ENCODE data around the gene CDH18.
"Not testable (repeated sequence)": the region's sequence is repeated elsewhere in the genome, so short reads cannot be mapped to it uniquely, and the experiment has no call there.

The CDH18 gene

DNA sequence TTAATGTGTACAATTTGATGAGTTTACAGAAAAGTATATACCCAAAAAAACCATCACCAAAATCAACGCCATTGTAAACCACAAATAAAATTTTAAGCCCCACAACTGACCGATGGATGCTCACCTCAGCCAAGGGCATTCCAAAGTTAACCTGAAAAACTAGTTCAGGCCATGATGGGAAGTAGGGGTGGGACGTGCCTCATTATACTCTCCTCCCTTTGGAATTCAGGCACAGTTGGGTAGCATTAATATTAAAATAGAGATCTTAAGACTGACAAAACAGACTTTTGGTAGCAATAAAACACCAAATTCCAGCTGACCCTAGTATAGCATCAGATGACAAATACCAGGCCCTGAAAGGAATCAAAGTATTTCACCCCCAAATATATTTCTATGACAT, 129.0 kb downstream of the CDH18 start:
- no peak for DNase-seq (ENCODE audit: low read depth)

DNA sequence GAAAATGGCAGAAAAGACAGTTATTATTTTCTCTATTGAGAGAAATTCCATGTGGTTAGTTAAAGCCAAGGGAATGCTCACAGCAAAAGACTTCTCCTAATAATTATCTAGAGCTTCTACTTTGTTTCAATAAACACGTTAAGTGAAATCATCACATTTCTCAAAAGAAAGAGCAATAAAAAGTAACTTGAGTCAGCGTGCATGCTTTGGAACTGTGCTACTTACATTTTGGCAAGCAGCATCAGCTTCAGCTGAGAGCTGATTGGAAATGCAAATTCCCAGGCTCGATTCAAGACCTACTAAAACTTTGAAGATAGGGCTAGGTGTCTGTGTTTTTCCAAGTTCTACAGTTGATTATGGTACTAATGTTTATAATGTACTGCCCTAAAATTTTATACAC, 132.1 kb downstream of the CDH18 start:
- DNase-seq (ENCODE audit: low read depth) = no peak

DNA sequence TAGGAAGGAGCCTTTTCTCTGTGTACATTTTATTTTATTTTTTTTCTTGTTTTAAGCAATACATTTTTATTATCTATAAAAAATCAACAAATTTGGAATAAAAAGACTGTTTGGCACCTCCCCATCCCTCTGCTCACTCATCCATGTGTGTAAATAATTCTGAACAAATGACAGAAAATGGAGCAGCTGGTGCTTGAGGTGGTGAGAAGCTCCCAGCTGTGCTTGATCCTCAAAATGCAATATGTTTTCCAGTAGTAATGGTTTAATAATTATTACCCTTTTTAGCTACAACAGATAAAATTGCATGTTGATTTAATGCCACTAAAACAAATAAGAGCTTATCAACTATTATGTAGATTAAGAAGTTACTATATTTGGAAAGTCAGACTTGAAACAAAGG, 132.5 kb downstream of the CDH18 start:
- DNase-seq (ENCODE audit: low read depth) = no peak

DNA sequence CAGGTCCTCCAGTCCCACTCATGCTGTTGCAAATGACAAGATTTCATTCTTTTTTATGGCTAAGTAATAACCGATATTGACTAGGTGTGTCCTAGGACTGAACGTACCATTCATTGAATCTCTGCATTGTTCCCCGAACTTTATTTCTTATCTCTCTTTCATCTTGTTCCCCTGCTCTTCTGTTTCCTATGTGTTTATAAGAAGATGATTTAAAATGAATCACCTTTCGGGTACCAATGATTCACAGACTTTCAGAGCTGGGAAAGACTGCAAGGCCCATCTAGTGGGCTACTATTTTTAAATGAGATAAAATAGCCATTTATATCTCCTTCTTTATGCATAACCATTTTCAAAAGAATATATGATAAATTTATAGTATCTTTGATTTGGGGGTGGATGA, 133.0 kb downstream of the CDH18 start:
- no peak for DNase-seq (ENCODE audit: low read depth)

DNA sequence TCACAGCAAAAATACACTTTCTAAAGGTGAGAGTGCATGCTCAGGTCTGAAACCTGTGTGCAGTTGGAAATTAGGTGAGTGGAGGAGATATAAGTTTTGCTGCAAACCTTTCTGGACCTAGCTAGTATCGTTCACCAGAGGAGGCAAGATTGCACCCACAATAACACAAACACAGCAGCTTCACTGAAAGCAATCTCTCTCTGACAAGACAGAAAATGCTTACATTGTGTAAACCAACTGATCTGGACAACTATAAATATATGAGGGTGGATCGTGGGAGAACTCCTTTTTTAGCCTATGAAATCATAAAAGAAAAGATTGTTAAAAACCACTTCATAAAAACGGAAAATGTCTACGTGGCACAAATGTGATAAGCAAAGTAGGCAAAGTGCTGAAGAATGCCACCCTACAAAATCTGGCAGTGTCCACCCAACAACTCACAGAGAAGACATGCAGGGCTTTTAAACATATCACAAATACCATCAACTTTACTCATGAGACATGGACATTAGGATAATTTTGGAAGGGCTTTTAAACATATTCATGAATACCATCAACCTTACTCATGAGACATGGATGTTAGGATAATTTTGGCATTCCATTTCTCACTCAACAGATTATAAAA, 134.3 kb downstream of the CDH18 start:
- no peak for DNase-seq (ENCODE audit: low read depth)

DNA sequence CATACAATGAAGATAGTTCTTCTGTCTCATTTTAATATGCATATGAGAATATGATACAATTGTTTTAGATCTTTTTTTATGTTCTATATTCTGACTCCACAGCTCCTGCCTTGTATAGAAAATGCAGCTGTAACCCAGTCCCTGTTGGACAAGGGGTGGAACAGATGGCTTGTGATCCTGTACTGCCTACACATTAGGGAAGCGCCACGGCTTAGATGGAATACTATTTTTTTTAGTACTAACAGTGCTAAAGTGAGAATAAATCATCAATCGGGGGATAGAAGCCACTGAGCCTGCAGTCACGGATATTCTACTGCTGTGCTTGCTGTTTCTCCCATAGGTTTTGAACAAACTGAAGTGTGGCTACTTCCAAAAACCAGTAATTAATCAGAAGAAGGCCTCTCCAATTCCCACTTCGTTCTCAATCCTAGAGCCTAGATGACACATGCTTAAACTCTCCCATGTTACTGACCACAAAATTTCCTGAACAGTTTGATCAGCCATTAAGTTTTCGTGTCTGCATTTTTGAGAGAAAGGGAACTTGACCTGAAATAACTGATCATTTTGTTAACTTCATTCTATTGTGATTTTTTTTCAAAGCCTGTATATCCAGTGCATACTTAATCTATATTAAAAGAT, 150.3 kb downstream of the CDH18 start:
- DNase-seq (ENCODE audit: low read depth) = no peak

DNA sequence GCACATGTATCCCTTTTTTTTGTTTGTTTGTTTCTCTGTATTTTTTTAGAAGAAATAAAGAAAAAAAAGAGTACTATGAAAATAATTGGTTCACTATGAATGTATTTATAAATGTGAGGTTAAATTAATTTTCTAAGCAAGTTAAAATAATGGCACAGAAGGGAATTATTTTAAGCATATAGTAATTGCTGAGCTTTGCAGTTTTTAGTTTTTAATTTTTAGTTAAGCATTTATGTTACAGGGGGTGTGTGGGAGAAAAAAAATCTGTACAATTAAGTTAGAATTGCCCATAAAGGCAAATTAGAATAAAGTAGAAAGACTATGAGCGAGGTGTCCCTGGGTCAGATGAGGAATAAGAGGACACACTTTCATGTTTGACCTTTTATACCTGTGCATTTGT, 152.6 kb downstream of the CDH18 start:
- no peak for DNase-seq (ENCODE audit: low read depth)

DNA sequence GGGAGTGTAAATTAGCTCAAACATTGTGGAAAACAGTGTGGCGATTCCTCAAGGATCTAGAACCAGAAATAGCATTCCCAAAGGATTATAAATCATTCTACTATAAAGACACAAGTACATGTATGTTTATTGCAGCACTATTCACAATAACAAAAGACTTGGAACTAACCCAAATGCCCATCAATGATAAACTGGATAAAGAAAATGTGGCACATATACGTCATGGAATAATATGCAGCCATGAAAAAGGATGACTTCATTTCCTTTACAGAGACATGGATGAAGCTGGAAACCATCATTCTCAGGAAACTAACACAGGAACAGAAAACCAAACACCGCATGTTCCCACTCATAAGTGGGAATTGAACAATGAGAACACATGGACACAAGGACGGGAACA, 175.3 kb downstream of the CDH18 start:
- not testable (repeated sequence) for DNase-seq (ENCODE audit: low read depth)

DNA sequence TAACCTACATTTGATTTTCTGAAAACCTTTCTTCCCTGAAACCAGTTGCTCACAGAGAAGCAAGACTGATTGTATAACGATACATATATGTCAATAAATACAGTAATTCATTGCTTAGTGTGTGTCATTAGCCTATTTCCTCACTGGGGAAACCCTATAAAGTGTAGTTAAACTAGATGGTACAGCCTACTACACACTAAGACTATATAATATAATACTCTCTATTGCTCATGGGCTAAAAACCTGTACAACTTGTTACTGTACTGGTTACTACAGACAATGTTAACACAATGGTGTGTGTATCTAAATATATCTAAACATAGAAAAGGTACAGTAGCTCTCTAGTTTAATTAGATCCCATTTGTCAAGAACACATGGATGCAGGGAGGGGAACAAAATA, 181.2 kb downstream of the CDH18 start:
- DNase-seq (ENCODE audit: low read depth) = no peak

DNA sequence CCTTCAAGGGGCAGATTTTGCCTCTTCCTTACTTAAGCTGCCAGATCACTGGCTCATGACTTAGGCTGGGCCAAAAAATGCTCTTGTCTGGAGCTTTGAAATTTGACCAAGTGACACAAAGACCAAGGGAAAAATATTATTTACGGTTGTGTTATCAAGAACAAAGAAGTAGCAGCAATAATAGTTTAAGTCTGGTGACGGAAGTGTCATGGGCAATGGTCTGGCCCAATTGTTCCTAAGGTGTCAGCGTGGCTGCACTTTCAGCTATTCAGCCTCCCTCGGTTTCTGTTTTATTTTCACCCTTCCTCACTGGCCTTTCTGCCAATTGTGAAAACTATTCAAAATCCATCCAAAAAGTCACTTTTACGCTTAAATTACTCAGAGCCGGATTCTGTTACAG, 185.3 kb downstream of the CDH18 start:
- no peak for DNase-seq (ENCODE audit: low read depth)

DNA sequence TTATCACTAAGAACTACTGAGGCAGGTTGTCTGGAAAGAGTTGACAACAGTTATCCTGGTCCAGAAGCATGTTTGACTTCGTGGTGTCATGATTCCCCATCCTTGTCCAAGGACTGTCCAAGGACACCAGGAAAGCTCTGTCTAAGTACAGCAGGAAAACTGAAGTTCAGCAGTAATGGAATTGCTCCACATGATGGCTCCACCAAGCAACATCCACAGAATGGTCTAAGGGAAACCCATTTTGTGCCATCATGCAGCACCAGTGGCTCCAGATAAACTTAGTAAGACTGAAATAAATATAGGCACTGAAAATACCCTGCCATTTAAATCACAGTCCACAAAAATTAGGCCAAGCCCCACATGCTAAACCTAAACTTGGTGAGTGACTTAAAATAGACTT, 192.8 kb downstream of the CDH18 start:
- no peak for DNase-seq (ENCODE audit: low read depth)

DNA sequence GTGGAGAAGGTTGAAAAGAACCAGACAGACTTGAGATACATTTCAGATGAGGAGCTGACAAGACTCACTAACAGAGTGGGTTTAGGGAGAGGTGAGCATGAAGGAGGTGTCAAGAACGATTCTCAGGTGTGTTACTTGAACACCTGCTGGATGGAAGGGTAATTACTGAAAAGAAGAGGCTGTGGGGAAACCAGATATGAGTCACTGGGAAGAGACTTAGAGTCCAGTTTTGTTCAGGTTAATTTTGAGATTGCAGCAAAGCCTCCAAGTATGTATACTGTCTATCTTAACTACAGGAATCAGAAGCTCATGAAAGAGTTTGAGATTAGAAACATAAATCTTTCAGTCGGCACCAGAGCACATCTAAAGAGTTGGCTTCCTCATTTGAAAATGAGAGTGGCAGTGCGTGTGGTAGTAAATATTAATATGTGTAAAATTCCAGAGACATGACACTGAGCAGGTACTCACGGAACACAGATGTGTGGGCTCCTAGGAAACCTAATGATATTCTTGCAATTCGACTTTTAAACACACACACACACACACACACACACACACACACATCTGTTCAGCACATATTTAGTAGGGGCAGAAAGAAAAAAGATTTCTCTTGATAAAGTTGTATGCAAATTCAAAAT, 197.1 kb downstream of the CDH18 start:
- DNase-seq (ENCODE audit: low read depth) = no peak

DNA sequence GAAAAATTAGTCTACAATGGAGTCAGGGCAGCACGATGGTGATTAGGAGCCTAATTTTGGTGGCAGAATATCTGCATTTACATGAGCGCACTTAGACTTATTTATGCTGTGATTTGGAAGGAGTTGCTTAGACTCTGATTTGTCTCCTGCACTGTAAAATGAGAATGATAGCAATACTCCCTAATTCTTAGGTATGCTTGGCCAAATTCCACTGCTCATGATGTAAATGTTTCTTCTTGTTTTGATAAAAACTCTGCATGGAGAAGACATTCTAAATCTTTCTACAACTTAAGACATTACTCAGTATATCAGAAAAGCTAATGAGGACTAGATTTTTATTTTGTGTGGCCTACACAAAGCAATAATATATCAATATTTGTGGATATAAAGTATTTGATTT, 205.4 kb downstream of the CDH18 start:
- no peak for DNase-seq (ENCODE audit: low read depth)

DNA sequence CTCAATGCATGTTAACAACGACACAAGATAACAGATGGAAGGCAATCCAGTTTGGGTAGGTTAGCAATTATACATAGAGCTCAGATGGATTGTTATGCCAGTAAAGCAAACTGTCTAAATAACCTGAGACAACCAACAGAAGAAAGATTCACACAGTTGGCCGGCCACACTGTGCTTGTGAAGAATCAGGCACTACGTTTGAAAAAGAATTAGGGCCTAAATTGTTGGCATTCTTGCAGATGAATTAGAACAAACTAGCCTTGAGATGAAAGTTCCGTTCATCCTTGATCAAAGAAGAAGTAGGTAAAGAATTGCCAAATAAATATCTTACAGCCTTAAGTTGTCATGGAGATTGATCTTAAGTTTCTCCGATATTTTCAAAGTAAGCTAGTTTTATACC, 210.6 kb downstream of the CDH18 start:
- DNase-seq (ENCODE audit: low read depth) = no peak

DNA sequence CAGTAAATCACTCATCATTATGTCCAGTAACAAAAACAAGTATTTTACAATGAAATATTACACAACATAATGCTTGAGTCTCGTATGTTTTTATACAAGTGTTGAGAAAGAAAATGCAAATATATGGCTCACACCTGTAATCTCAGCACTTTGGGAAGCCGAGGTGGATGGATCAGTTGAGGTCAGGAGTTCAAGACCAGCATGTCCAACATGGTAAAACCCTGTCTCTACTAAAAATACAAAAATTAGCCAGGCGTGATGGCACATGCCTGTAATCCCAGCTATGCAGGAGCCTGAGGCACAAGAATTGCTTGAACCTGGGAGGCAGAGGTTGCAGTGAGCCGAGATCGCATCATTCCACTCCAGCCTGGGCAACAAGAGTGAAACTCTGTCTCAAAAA, 211.1 kb downstream of the CDH18 start:
- not testable (repeated sequence) for DNase-seq (ENCODE audit: low read depth)

DNA sequence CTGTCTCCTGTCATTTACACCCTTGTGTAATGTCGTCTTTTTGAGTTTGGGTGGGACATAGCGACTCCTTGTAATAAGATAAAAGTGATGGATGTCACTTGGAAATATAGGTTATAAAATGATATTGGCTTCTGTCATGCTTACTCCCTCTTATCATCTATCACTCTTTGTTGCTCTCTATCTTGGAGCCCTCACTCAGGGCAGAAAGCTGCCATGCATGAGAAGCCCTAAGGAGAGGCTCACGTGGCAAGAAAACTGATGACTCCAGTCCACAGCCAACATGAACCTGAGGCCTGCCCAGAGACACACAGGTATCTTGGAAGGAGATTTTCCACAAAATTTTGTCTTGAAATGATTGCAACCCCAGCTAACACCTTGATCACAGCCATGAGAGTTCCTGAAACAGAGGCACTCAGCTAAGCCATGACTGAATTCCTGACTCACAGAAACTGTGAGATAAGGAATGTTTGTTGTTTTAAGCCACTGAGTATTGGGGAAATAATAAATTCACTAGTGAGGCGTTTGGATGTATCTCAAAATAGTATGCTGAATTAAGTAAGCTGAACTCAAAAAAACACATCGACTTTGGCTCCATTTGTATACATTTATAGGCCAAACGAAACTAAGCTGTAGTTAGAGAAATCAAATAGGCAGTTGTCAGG, 216.7 kb downstream of the CDH18 start:
- no peak for DNase-seq (ENCODE audit: low read depth)

DNA sequence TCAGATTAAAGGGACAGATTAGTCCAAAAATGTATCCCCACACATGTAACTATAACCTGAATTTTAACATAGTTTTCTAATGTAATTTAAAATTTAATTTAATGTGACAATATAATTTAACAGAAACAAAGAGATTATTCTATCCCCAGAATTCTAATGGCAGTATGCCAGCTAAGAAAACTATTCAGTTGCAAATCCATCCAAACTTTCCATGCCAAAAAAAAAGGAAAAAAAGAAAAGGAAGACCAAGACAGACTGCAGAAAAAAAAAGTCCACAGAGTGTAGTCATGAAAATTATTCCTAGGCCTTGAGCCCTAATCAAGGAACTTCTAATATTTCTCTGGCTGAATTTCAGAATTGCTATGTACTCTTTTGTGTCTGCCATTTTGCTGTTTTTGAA, 217.6 kb downstream of the CDH18 start:
- no peak for DNase-seq (ENCODE audit: low read depth)

DNA sequence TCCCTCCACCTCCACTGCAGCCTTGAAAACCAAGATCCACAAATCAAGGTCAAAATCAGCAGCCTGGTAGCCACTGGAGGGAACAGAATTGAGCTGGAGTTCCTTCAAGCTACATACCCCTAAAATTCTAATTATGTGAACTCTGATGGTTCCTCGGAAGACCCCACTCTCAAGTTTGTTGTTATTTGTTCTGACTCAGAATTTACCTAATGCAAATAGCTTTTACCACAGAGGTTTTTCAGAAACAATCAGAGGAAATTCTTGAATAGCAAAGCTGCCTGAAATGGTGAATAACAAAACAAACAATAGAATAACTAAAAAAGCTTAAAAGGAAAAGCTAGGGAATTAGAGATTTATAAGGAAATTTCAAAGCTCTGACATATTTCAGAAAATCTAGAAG, 220.0 kb downstream of the CDH18 start:
- no peak for DNase-seq (ENCODE audit: low read depth)

DNA sequence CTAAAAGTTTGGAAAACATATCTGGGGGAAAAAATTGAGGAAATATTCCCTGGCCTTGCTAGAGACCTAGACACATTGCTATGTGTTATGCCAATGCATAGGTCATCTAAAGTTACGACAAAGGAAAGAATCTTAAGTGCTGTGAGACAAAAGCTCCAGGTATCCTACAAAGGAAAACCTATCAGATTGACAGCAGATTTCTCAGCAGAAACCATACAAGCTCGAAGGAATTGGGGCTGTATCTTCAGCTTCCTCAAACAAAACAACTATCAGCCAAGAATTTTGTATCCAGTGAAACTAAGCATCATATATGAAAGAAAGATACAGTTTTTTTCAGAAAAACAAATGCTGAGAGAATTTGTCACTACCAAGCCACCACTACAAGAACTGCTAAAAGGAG, 234.4 kb downstream of the CDH18 start:
- no peak for DNase-seq (ENCODE audit: low read depth)

DNA sequence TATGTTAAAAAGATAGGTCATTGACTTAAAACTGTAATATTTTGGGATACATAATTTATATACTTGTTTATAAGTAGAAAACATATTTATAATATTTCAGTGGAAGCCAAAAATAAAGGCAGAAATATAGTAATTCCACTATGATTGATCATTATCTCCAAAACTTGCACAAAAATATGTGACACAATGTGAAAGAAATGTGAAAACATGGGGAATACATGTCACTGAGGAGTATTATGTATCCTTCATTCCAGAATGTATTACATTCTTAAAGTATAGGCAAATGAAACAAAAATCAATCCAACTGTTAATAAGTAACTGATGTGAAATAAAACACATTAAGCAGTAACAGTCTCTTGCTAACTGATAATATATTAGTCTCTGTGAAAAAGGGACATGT, 236.7 kb downstream of the CDH18 start:
- no peak for DNase-seq (ENCODE audit: low read depth)

DNA sequence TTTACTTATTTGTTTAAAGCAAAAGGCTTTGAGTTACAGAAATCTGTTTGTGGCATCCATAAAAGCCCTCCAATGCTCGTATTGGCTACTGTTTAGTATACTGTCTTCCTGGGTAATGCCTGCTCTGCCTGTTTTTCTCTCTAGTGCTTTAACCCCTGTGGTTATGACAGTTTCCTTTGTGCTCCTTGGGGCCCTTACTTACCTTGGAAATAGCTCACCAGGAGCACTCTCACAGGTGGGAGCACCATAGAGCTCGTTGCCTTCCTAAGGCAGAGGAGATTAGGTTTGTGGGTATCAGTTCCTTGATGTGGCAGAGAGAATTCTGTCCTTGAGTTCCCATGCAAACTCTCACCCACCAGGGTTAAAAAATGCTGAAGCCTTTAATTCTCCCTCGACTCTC, 242.8 kb downstream of the CDH18 start:
- no peak for DNase-seq (ENCODE audit: low read depth)

DNA sequence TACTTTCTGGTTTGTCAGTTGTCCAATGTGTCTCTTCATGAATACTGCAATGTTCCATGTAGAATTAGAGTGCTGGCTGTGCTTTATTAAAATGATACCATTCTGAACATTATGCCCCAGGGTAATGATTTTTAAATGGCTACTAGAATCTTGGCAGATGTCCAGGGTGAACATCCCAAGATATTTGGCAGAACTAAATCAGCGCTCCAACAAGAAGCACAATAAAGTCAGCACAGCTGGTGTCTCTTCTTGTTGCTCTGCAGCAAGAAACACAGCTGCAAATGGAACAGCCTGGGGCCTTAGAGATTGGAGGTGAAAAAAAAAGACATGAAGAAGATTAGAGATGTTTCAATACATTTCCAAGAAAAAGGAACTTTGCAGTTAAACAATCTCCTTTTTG, 248.3 kb downstream of the CDH18 start:
- DNase-seq (ENCODE audit: low read depth) = no peak

DNA sequence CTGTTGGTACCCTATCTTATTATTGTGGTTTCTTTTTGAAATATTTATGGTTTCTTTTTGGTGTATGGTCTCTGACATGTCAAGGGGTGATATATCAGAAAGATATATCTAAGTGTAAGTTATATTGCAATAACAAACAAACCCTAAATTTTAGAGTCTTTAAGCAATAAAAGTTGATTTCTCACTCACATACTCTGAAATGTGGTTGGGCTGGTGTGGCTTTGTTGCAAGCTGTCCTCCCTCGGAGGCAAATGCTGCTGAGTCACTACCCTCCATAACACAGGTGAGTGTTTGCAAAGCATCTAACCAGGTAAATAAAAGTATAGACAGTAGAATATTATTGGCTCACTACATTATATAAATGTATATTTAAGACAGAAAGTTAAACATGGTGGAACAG, 253.2 kb downstream of the CDH18 start:
- no peak for DNase-seq (ENCODE audit: low read depth)
